AG04449 (cell line): ENCODE measurements around the gene TALDO1.

Experiments
- CTCF ChIA-PET: fragments of 350-600 bp; formaldehyde crosslinking; extraction: SDS; loops from one replicate; lab custom pipeline; 2021; ENCODE audit warnings: antibody characterized with exemption; lab: Yijun Ruan, JAX
- POLR2A ChIA-PET: fragments of 400-600, 350-600 bp; formaldehyde crosslinking; extraction: SDS; loops from one replicate; lab custom pipeline; 2020; ENCODE audit warnings: antibody characterized with exemption, inconsistent platforms; lab: Yijun Ruan, JAX
- DNase-seq: peaks from one replicate; pipeline ENCODE4 v3.0.0-alpha.2; 2010; ENCODE audit warnings: low read depth, low spot score
- H3K4me3 ChIP-seq: 2 replicates; pipeline ENCODE4 v1.5.1; 2011; ENCODE audit warnings: low read depth, mild to moderate bottlenecking, control low read depth, low read length
- TF ChIP-seq, protein P1 (sequence below): IDR thresholded peaks from one replicate; pipeline ENCODE4 v1.5.1; 2011; ENCODE audit warnings: mild to moderate bottlenecking, moderate library complexity, low read length, control low read depth, inconsistent platforms; ENCODE audit not compliant: insufficient read depth; ENCODE audit errors: missing control alignments

Gene TALDO1

DNA sequence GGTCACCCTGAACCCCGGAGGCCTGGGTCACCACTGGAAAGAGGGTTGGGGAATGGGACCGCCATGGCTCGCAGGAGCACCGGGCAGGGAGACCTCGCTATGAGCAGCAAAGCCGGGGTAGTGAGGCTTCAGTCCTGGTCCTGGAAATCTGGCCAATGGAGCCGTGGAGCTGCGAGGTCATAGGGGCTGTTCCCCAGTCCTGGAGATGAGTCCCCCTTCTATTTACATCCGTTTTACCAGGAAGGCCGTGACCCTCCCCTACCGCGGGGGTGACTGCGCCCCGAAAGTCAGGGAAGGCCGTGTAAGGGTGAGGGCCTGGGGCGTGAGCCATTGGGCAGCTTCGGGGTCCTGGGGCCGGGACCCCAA, 57.3 kb downstream of the TALDO1 start:
- ChIA-PET CTCF (no interaction called here), POLR2A (interaction anchor here (0.5 to 1.9 kb wide), 3 partner anchors 9 to 39 kb away, joined by 3 to 11 read pairs (median 6); partner anchors contain the start of gene PNPLA2)
- DNase-seq: no peak
- TF ChIP-seq, protein P1, sequence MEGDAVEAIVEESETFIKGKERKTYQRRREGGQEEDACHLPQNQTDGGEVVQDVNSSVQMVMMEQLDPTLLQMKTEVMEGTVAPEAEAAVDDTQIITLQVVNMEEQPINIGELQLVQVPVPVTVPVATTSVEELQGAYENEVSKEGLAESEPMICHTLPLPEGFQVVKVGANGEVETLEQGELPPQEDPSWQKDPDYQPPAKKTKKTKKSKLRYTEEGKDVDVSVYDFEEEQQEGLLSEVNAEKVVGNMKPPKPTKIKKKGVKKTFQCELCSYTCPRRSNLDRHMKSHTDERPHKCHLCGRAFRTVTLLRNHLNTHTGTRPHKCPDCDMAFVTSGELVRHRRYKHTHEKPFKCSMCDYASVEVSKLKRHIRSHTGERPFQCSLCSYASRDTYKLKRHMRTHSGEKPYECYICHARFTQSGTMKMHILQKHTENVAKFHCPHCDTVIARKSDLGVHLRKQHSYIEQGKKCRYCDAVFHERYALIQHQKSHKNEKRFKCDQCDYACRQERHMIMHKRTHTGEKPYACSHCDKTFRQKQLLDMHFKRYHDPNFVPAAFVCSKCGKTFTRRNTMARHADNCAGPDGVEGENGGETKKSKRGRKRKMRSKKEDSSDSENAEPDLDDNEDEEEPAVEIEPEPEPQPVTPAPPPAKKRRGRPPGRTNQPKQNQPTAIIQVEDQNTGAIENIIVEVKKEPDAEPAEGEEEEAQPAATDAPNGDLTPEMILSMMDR: no peak
- H3K4me3 ChIP-seq: peak overlapping the region; percentile 63

GRCh38 chr11:808427-809286, 61.4 kb downstream of the TALDO1 start:
- TF ChIP-seq, protein P1: no peak
- no peak for DNase-seq
- CTCF ChIA-PET: interaction anchor here (1.1 kb wide), 1 partner anchor 10 kb away, joined by 3 read pairs; no protein-coding TSS in a partner anchor
- peak overlapping the region; percentile 89 for H3K4me3 ChIP-seq
- POLR2A ChIA-PET: interaction anchor here (0.8 to 1.8 kb wide), 9 partner anchors 10 to 263 kb away, joined by 3 to 35 read pairs (median 4); partner anchors contain the start of genes CD151, PNPLA2 and TSPAN4

DNA sequence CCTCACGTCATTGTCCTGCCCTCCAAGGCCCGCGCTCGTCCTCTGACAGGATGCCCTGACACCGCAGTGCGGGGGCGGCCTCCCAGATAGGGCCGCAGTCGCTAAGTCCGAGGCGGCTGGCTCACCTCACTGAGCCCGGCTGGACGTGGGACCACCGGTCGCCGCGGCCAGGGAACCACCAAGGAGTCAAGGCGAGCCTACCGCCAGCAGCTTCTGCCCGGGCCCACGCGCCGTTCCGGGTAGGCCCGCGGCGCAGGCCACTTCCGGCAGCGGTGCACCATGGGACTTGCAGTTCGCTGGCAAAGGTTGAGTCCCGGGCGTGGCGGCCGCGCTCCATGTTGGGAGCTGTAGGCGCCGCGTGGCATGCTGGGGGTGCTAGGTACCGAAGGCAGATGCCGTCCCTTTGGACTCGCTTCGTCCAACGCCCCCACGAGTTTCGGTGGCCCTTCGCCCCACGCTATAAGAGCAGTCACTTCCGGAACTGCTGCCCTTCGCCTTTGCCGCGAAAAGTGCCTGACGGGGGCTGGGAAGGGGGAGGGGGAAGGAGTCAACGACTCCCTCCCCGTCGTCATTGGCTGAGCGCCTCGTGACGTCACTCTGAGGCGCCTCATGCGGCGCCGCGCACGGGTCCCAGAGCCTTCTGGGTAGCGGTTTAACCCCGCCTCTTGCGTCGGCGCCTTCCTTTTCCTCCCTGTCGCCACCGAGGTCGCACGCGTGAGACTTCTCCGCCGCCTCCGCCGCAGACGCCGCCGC, 62.2 kb downstream of the TALDO1 start, which contains the start of gene RPLP2:
RPLP2 (plus strand) TSS at position 681 of the 753 bp plus-strand sequence. CDS start 268 bp downstream, outside the sequence.
- CTCF ChIA-PET: interaction anchor here (1.1 kb wide), 1 partner anchor 11 kb away, joined by 3 read pairs; no protein-coding TSS in a partner anchor
- POLR2A ChIA-PET: interaction anchor here (0.8 to 1.8 kb wide), 9 partner anchors 10 to 263 kb away, joined by 3 to 35 read pairs (median 4); partner anchors contain the start of genes CD151, PNPLA2 and TSPAN4
- peak; percentile 71 for DNase-seq
- TF ChIP-seq, protein P1: no peak
- H3K4me3 ChIP-seq: peak within 1 kb of the TSS; percentile 89

DNA sequence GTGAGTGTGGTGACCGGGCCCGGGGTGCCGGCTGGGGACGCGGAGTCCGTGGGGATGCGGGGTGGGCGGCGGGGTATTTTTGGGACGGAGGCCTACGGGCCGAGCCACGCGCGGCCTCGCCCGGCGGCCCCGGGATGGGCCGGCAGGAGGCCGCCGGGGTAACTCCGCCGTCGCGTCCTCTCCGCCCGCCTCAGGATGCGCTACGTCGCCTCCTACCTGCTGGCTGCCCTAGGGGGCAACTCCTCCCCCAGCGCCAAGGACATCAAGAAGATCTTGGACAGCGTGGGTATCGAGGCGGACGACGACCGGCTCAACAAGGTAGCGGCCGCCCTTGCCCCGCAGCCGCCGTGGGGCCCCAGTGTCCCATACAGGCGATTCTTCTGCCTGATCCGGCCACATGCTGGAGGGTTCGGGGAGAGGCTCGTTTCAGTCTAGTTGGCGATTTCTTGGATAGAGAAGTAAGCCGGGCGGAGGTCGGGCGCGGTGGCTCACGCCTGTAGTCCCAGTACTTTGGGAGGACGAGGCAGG, 62.8 kb downstream of the TALDO1 start:
- ChIA-PET CTCF (no interaction called here), POLR2A (interaction anchor here (0.7 to 1.9 kb wide), 9 partner anchors 9 to 264 kb away, joined by 3 to 35 read pairs (median 4); partner anchors contain the start of genes PNPLA2 and TSPAN4)
- TF ChIP-seq, protein P1: no peak
- peak overlapping the region; percentile 89 for H3K4me3 ChIP-seq
- no peak for DNase-seq

DNA sequence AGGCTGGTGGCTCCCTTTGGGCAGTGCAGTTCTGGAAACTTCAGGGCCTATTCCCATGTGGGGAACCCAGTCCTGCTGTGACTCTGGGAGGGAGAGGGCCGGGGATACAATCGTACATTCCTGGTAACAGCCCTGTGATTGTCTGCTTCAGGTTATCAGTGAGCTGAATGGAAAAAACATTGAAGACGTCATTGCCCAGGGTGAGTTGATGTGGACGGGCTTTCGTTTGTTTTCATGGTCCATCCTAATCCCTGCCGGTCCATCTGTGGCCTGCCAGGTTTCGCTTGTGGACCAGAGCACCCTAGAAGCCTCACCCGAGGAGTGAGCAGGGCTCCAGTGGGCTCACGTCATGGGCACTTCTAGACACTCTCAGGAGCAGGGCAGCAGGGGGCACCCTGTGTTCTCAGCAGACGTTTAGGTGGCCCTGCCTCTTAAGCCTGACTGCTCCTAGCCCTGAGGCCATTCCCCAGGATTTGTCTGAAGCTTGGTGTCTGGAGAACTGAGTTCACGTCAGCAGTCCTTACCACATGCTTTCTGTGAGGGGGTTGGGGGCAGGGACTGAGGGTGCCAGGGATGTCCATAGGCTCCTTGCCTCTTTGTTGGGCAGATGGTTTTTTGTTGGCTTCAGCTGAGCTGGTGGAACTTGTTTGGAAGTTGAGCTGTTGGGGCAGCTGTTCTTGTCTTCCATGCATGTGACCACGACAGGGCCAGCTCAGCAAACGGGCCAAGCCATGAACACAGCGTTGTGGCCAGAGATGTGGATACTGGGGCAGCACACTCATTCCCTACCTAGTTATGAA, 64.4 kb downstream of the TALDO1 start:
- POLR2A ChIA-PET: interaction anchor here (0.6 to 1.9 kb wide), 3 partner anchors 8 to 108 kb away, joined by 3 to 10 read pairs (median 4); partner anchors contain the start of gene PNPLA2

More for the DNA sequence above, 64.4 kb downstream of the TALDO1 start:
- TF ChIP-seq, protein P1: no peak
- CTCF ChIA-PET: interaction anchor here (0.7 to 0.9 kb wide), 2 partner anchors 14 to 27 kb away, joined by 3 read pairs; no protein-coding TSS in a partner anchor
- H3K4me3 ChIP-seq: peak overlapping the region; percentile 89
- no peak for DNase-seq
